ENCODE results near the gene BBS2.

BBS2 gene

GRCh38 chr16:56519459-56520250 is at the start of gene BBS2:
BBS2 (minus strand) TSS chr16:56520024; CDS start chr16:56519862, 162 bp downstream.
- peak; percentile 94 for DNase-seq

- no peak for DNase-seq
These were observed 45.1 kb upstream of the BBS2 start, which contains the start of gene MT4 for GRCh38 chr16:56564793-56565477. MT4 (plus strand) TSS chr16:56565073; CDS start chr16:56565129, 56 bp downstream.

GRCh38 chr16:56561126-56561525 is 41.3 kb upstream of the BBS2 start:
- DNase-seq = no peak

GRCh38 chr16:56560447-56560846 is 40.6 kb upstream of the BBS2 start:
- no peak for DNase-seq

- DNase-seq = no peak
These were observed 39.3 kb upstream of the BBS2 start for GRCh38 chr16:56559109-56559508.

- DNase-seq = no peak
These were observed 38.4 kb upstream of the BBS2 start for GRCh38 chr16:56558024-56558747.

GRCh38 chr16:56554441-56554840 is 34.6 kb upstream of the BBS2 start:
- no peak for DNase-seq

GRCh38 chr16:56551796-56552738 is 32.2 kb upstream of the BBS2 start:
- no peak for DNase-seq

- no peak for DNase-seq
These were observed 30.0 kb upstream of the BBS2 start for GRCh38 chr16:56549744-56550385.

- DNase-seq = no peak
These were observed 29.3 kb upstream of the BBS2 start for GRCh38 chr16:56549161-56549560.

- DNase-seq = no peak
These were observed 28.2 kb upstream of the BBS2 start for GRCh38 chr16:56547949-56548567.

- no peak for DNase-seq
These were observed 27.5 kb upstream of the BBS2 start for GRCh38 chr16:56547120-56547948.

GRCh38 chr16:56542039-56542438 is 22.2 kb upstream of the BBS2 start:
- DNase-seq = no peak

- DNase-seq = no peak
These were observed 19.8 kb upstream of the BBS2 start for GRCh38 chr16:56539656-56540055.

GRCh38 chr16:56538331-56538730 is 18.5 kb upstream of the BBS2 start:
- DNase-seq = no peak

GRCh38 chr16:56534847-56535383 is 15.1 kb upstream of the BBS2 start:
- DNase-seq = no peak

- no peak for DNase-seq
These were observed 12.9 kb upstream of the BBS2 start for GRCh38 chr16:56532714-56533113.

GRCh38 chr16:56530872-56531271 is 11.0 kb upstream of the BBS2 start:
- no peak for DNase-seq

GRCh38 chr16:56525236-56525635 is 5.4 kb upstream of the BBS2 start:
- no peak for DNase-seq

- DNase-seq = no peak
These were observed 390 bp upstream of the BBS2 start for GRCh38 chr16:56520251-56520577.
